ENCODE data around the gene PCED1A. TPM values are rescaled to one million over a fixed set of nuclear protein-coding genes. Genes with fewer than 3 reads are reported as not detected.

Gene PCED1A
- total RNA-seq, 1 experiment from 2014 or later, result 42.1 TPM

- Mint-ChIP-seq H3K4me3 (ENCODE audit: unreplicated experiment) (peak overlapping the region; percentile 91), H3K9me3 (ENCODE audit: unreplicated experiment) (no peaks in the 10 kb centered on the region), H3K4me1 (ENCODE audit: insufficient read depth, unreplicated experiment) (peaks cover 45% of the 10 kb centered on the region), H3K27ac (ENCODE audit: low read depth, unreplicated experiment) (no peak overlapping the region), H3K36me3 (ENCODE audit: insufficient read depth, unreplicated experiment) (peaks cover 5% of the 10 kb centered on the region), H3K27me3 (ENCODE audit: insufficient read depth, unreplicated experiment) (no peaks in the 10 kb centered on the region)
- no peak for DNase-seq (ENCODE audit: unreplicated experiment)
- POLR2A ChIA-PET, result interaction anchor here (0.7 to 1.4 kb wide), 6 partner anchors 9 to 220 kb away, joined by 3 to 7 read pairs (median 4); partner anchors contain the start of gene NOP56
- TF ChIP-seq CTCF (IDR thresholded peaks at IDR 0.05; ENCODE audit: unreplicated experiment), result no peak
- CTCF ChIA-PET, result interaction anchor here (0.9 to 1.0 kb wide), 3 partner anchors 82 to 184 kb away, joined by 3 to 6 read pairs (median 5); no protein-coding TSS in a partner anchor
- intact Hi-C loops (cut with micrococcal nuclease), result no loop called here
- no TSS peak for BruUV-seq (replicated peaks)
These were observed 31.4 kb upstream of the PCED1A start for GRCh38 chr20:2871661-2872458.

GRCh38 chr20:2871111-2871465, 30.6 kb upstream of the PCED1A start:
- CTCF ChIA-PET, result interaction anchor here (0.6 to 1.4 kb wide), 4 partner anchors 8 to 133 kb away, joined by 3 to 5 read pairs (median 4); no protein-coding TSS in a partner anchor
- no peak for TF ChIP-seq CTCF (IDR thresholded peaks at IDR 0.05; ENCODE audit: unreplicated experiment)
- Mint-ChIP-seq H3K27ac (ENCODE audit: low read depth, unreplicated experiment) (no peak overlapping the region), H3K36me3 (ENCODE audit: insufficient read depth, unreplicated experiment) (peaks cover 6% of the 10 kb centered on the region), H3K4me1 (ENCODE audit: insufficient read depth, unreplicated experiment) (peaks cover 42% of the 10 kb centered on the region), H3K27me3 (ENCODE audit: insufficient read depth, unreplicated experiment) (no peaks in the 10 kb centered on the region), H3K4me3 (ENCODE audit: unreplicated experiment) (no peak overlapping the region), H3K9me3 (ENCODE audit: unreplicated experiment) (no peaks in the 10 kb centered on the region)
- no peak for DNase-seq (ENCODE audit: unreplicated experiment)
- intact Hi-C loops (cut with micrococcal nuclease), result no loop called here
- no TSS peak for BruUV-seq (replicated peaks)
- POLR2A ChIA-PET, result interaction anchor here (0.7 to 1.9 kb wide), 4 partner anchors 8 to 35 kb away, joined by 3 to 9 read pairs (median 3); partner anchors contain the start of genes PCED1A and VPS16

DNA sequence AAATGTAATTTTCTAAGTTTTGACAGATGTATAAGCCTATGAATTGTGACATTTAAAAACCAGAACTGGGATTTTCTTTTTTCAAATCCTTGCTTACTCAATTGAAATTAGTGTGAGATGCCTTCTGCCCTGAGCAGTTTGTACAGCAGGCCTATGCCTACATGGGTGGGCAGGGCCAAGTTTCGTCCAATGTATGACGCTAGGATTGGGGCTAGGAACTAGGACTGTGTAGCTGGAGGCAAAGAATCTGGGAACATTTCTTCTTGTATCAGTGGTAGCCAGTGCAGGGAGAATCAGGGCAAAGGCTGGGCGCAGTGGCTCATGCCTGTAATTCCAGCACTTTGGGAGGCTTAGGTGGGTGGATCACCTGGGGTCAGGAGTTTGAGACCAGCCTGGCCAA, 28.9 kb upstream of the PCED1A start:
- no peak overlapping the region for H3K4me3 Mint-ChIP-seq (ENCODE audit: unreplicated experiment)
- DNase-seq (ENCODE audit: unreplicated experiment), result no peak
- peaks cover 13% of the 10 kb centered on the region for H3K36me3 Mint-ChIP-seq (ENCODE audit: insufficient read depth, unreplicated experiment)
- ChIA-PET POLR2A (interaction anchor here (0.7 to 1.9 kb wide), 3 partner anchors 11 to 206 kb away, joined by 3 to 9 read pairs (median 4); partner anchors contain the start of genes PCED1A and VPS16), CTCF (no interaction called here)
- H3K27me3 Mint-ChIP-seq (ENCODE audit: insufficient read depth, unreplicated experiment), result no peaks in the 10 kb centered on the region
- H3K27ac Mint-ChIP-seq (ENCODE audit: low read depth, unreplicated experiment), result no peak overlapping the region
- H3K4me1 Mint-ChIP-seq (ENCODE audit: insufficient read depth, unreplicated experiment), result peaks cover 26% of the 10 kb centered on the region
- TF ChIP-seq CTCF (IDR thresholded peaks at IDR 0.05; ENCODE audit: unreplicated experiment), result no peak
- intact Hi-C loops (cut with micrococcal nuclease), result no loop called here
- no TSS peak for BruUV-seq (replicated peaks)
- no peaks in the 10 kb centered on the region for H3K9me3 Mint-ChIP-seq (ENCODE audit: unreplicated experiment)

- intact Hi-C loops (cut with micrococcal nuclease), result no loop called here
- POLR2A ChIA-PET, result interaction anchor here (0.5 to 0.6 kb wide), 2 partner anchors 137 to 355 kb away, joined by 3 to 4 read pairs; no protein-coding TSS in a partner anchor
These were observed 26.8 kb upstream of the PCED1A start for GRCh38 chr20:2867081-2867864.

More at GRCh38 chr20:2867081-2867864, 26.8 kb upstream of the PCED1A start:
- BruUV-seq (replicated peaks), result no TSS peak
- no peak for TF ChIP-seq CTCF (IDR thresholded peaks at IDR 0.05; ENCODE audit: unreplicated experiment)
- Mint-ChIP-seq H3K27ac (ENCODE audit: low read depth, unreplicated experiment) (no peak overlapping the region), H3K36me3 (ENCODE audit: insufficient read depth, unreplicated experiment) (peaks cover 14% of the 10 kb centered on the region), H3K4me1 (ENCODE audit: insufficient read depth, unreplicated experiment) (peaks cover 21% of the 10 kb centered on the region), H3K9me3 (ENCODE audit: unreplicated experiment) (no peaks in the 10 kb centered on the region), H3K27me3 (ENCODE audit: insufficient read depth, unreplicated experiment) (no peaks in the 10 kb centered on the region), H3K4me3 (ENCODE audit: unreplicated experiment) (no peak overlapping the region)
- DNase-seq (ENCODE audit: unreplicated experiment), result no peak
- CTCF ChIA-PET, result interaction anchor here (1.1 kb wide), 1 partner anchor 16 kb away, joined by 3 read pairs; no protein-coding TSS in a partner anchor
